Measurements from ENCODE around the gene CRYL1. TPM values are rescaled to one million over a fixed set of nuclear protein-coding genes. Genes with fewer than 3 reads are reported as not detected.

The CRYL1 gene
- total RNA-seq, 1 experiment from 2014 or later = 12.2 TPM

DNA sequence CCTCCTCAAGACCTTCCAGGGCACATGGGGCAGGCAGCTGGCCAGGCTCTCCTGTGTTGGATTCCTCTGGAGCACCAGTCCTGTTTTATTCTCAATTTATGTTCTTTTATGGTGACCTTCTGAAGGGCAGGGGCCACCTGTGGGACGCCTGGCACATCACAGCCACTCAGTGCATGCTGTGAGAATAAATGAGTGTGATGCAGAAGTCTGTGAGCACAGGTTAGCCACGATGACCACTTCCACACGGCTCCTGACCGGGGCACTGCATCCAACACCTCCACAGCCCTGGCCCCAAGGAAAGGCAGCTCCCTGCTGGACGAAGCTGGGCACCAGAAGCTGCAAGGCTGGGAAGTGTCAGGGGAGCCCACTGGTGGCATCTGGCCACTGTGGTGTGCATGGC is 122.8 kb downstream of the CRYL1 start:
- no peak overlapping the region for H3K27ac Mint-ChIP-seq (ENCODE audit: unreplicated experiment)
- CTCF ChIA-PET = no interaction called here
- H3K9me3 Mint-ChIP-seq (ENCODE audit: low read depth, unreplicated experiment) = no peaks in the 10 kb centered on the region
- no peak overlapping the region for H3K4me3 Mint-ChIP-seq (ENCODE audit: low read depth, unreplicated experiment)
- peaks cover 15% of the 10 kb centered on the region for H3K27me3 Mint-ChIP-seq (ENCODE audit: unreplicated experiment)
- no peaks in the 10 kb centered on the region for H3K36me3 Mint-ChIP-seq (ENCODE audit: insufficient read depth, unreplicated experiment)
- BruUV-seq (replicated peaks) = no TSS peak
- intact Hi-C loops (cut with micrococcal nuclease; ENCODE audit: unreplicated experiment) = no loop called here
- no peaks in the 10 kb centered on the region for H3K4me1 Mint-ChIP-seq (ENCODE audit: low read depth, unreplicated experiment)
- TF ChIP-seq, protein P1, sequence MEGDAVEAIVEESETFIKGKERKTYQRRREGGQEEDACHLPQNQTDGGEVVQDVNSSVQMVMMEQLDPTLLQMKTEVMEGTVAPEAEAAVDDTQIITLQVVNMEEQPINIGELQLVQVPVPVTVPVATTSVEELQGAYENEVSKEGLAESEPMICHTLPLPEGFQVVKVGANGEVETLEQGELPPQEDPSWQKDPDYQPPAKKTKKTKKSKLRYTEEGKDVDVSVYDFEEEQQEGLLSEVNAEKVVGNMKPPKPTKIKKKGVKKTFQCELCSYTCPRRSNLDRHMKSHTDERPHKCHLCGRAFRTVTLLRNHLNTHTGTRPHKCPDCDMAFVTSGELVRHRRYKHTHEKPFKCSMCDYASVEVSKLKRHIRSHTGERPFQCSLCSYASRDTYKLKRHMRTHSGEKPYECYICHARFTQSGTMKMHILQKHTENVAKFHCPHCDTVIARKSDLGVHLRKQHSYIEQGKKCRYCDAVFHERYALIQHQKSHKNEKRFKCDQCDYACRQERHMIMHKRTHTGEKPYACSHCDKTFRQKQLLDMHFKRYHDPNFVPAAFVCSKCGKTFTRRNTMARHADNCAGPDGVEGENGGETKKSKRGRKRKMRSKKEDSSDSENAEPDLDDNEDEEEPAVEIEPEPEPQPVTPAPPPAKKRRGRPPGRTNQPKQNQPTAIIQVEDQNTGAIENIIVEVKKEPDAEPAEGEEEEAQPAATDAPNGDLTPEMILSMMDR (IDR thresholded peaks at IDR 0.05; ENCODE audit: unreplicated experiment) = no peak
- DNase-seq = no peak

DNA sequence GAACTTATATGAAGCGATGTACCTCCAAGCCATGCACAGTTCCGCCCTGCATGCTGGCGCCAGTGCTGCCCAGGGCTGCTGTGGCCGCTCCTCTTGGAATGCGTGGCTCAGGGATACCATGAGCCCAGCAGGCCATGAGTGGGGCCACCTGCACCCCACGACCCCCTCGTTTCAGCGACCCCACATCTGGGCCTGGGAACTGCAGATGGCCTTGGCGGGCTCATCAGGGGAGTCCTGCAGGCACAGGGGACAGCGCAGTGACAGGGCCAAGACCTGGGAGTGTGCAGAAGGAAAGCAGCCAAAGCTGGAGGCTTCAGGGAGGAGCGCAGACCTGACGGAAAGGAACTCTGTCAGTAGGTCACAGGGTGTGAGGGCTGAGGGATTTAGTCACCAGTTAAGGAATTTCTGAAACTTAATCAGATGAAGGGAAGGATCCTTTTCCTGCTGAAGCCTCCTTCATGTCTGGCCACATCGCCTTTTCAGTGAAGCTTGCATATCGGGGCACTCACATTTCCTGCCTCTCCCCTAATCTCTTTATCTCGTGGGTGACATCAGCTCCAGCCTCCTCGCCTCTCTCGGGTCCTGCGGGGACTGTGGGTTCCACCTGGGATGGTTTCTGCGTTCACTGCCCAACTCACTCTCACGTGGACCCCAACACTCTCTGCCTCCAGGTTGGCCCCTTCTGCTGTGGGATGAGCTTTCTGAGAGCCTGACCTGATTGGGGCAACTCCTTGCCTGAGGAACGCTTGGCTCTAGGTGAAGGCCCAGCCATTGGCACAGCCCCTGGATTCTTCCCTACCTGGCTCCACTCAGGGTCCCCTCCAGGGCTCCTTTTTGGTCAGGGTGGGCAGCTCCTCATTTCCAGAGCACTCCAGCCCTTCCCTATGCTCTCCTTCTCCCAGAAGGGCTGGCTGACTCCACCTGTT is 123.5 kb downstream of the CRYL1 start:
- CTCF ChIA-PET = no interaction called here
- H3K27me3 Mint-ChIP-seq (ENCODE audit: unreplicated experiment) = peaks cover 15% of the 10 kb centered on the region
- no peak overlapping the region for H3K27ac Mint-ChIP-seq (ENCODE audit: unreplicated experiment)
- intact Hi-C loops (cut with micrococcal nuclease; ENCODE audit: unreplicated experiment) = no loop called here
- H3K4me1 Mint-ChIP-seq (ENCODE audit: low read depth, unreplicated experiment) = no peaks in the 10 kb centered on the region
- TF ChIP-seq, protein P1 (IDR thresholded peaks at IDR 0.05; ENCODE audit: unreplicated experiment) = no peak
- BruUV-seq (replicated peaks) = no TSS peak
- H3K9me3 Mint-ChIP-seq (ENCODE audit: low read depth, unreplicated experiment) = no peaks in the 10 kb centered on the region
- H3K36me3 Mint-ChIP-seq (ENCODE audit: insufficient read depth, unreplicated experiment) = no peaks in the 10 kb centered on the region
- no peak overlapping the region for H3K4me3 Mint-ChIP-seq (ENCODE audit: low read depth, unreplicated experiment)
- no peak for DNase-seq

DNA sequence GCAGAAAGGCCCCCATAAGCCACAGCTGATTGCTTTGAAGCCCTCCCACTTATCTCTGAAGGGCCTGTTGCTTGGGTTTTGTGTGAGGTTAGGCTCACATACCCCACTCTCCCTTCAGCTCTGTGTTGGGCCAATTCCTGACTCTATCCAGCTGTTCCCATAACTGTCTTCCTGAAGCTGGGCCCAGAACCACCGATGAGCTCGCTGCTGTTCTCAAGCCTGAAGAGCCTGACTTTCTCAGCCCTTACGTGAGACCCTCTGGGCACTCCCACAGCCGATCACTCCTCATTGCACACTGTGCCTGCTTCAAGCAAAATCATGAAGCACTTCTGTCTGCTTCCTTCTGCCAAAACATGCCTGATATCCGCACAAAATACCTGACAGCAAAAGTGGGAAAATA is 124.1 kb downstream of the CRYL1 start:
- no peak for DNase-seq
- TF ChIP-seq, protein P1 (IDR thresholded peaks at IDR 0.05; ENCODE audit: unreplicated experiment) = no peak
- CTCF ChIA-PET = no interaction called here
- Mint-ChIP-seq H3K4me3 (ENCODE audit: low read depth, unreplicated experiment) (no peak overlapping the region), H3K4me1 (ENCODE audit: low read depth, unreplicated experiment) (no peaks in the 10 kb centered on the region), H3K36me3 (ENCODE audit: insufficient read depth, unreplicated experiment) (no peaks in the 10 kb centered on the region), H3K27me3 (ENCODE audit: unreplicated experiment) (peaks cover 15% of the 10 kb centered on the region), H3K27ac (ENCODE audit: unreplicated experiment) (no peak overlapping the region), H3K9me3 (ENCODE audit: low read depth, unreplicated experiment) (no peaks in the 10 kb centered on the region)
- intact Hi-C loops (cut with micrococcal nuclease; ENCODE audit: unreplicated experiment) = no loop called here
- BruUV-seq (replicated peaks) = no TSS peak

- no peak overlapping the region for H3K27ac Mint-ChIP-seq (ENCODE audit: unreplicated experiment)
- no peak for DNase-seq
- intact Hi-C loops (cut with micrococcal nuclease; ENCODE audit: unreplicated experiment) = no loop called here
- H3K4me1 Mint-ChIP-seq (ENCODE audit: low read depth, unreplicated experiment) = no peaks in the 10 kb centered on the region
- no peaks in the 10 kb centered on the region for H3K9me3 Mint-ChIP-seq (ENCODE audit: low read depth, unreplicated experiment)
- BruUV-seq (replicated peaks) = no TSS peak
- no peak overlapping the region for H3K4me3 Mint-ChIP-seq (ENCODE audit: low read depth, unreplicated experiment)
- H3K27me3 Mint-ChIP-seq (ENCODE audit: unreplicated experiment) = peaks cover 15% of the 10 kb centered on the region
- no peaks in the 10 kb centered on the region for H3K36me3 Mint-ChIP-seq (ENCODE audit: insufficient read depth, unreplicated experiment)
- TF ChIP-seq, protein P1 (IDR thresholded peaks at IDR 0.05; ENCODE audit: unreplicated experiment) = no peak
- CTCF ChIA-PET = no interaction called here
Measured at GRCh38 chr13:20400774-20401173, 124.9 kb downstream of the CRYL1 start.

Data from Calu3 (cell line).